ENCODE results near the gene RYR3.

The RYR3 gene

GRCh38 chr15:33844597-33844996 is 533.8 kb downstream of the RYR3 start:
- no peak for DNase-seq (ENCODE audit: extremely low read depth, insufficient read length)
- TF ChIP-seq CTCF (IDR thresholded peaks at IDR 0.05; ENCODE audit: insufficient read depth, low read length, poor library complexity, severe bottlenecking) = no peak
- Histone ChIP-seq H3K4me3 (replicated peaks; ENCODE audit: low read depth, low read length) (no peak overlapping the region), H3K36me3 (ENCODE audit: control insufficient read depth, insufficient read depth, low read length) (no peaks in the 10 kb centered on the region), H3K27me3 (replicated peaks; ENCODE audit: control insufficient read depth, insufficient read depth, low read length) (no peaks in the 10 kb centered on the region)

DNA sequence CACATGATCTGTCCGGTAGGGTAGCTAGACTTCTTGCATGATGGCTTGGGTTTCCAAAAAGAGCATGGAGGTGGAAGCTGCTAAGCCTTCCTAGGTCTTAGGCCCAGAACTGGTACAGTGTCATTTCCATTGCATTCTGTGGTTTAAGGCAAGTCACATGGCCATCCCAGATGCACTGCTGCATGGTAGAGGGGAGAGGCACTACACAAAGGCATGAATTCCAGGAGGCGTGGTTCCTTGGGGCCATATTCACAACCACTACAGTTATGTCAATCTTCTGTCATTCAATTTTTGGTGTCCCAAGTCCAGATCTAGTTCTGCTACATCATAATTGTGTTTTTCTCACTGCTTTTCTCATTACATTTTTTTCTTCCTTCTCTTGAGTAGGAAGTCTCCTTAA is 535.4 kb downstream of the RYR3 start:
- no peaks in the 10 kb centered on the region for H3K27me3 ChIP-seq (replicated peaks; ENCODE audit: control insufficient read depth, insufficient read depth, low read length)
- H3K36me3 ChIP-seq (ENCODE audit: control insufficient read depth, insufficient read depth, low read length) = no peaks in the 10 kb centered on the region
- no peak for TF ChIP-seq CTCF (IDR thresholded peaks at IDR 0.05; ENCODE audit: insufficient read depth, low read length, poor library complexity, severe bottlenecking)
- H3K4me3 ChIP-seq (replicated peaks; ENCODE audit: low read depth, low read length) = no peak overlapping the region
- no peak for DNase-seq (ENCODE audit: extremely low read depth, insufficient read length)

GRCh38 chr15:33846862-33847261 is 536.1 kb downstream of the RYR3 start:
- Histone ChIP-seq H3K36me3 (ENCODE audit: control insufficient read depth, insufficient read depth, low read length) (no peaks in the 10 kb centered on the region), H3K27me3 (replicated peaks; ENCODE audit: control insufficient read depth, insufficient read depth, low read length) (no peaks in the 10 kb centered on the region), H3K4me3 (replicated peaks; ENCODE audit: low read depth, low read length) (no peak overlapping the region)
- TF ChIP-seq CTCF (IDR thresholded peaks at IDR 0.05; ENCODE audit: insufficient read depth, low read length, poor library complexity, severe bottlenecking) = no peak
- no peak for DNase-seq (ENCODE audit: extremely low read depth, insufficient read length)

DNA sequence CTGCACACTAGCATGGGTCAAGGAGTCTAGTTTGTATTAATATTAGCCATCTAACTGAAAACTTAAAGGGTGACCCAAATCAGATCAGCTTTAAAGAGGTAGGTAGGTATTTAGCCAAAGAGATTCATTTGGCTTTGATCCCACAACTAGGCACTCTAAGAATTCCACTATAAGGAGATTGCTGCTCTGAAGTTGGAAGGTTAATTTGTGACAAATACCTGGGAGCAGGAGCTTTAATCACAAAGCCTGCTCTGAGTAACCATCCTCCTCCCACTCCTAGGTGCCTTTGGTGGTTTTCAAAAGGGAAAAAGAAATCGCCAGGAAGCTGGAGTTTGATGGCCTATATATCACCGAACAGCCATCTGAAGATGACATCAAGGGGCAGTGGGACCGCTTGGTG is 537.2 kb downstream of the RYR3 start:
- no peak for DNase-seq (ENCODE audit: extremely low read depth, insufficient read length)
- Histone ChIP-seq H3K36me3 (ENCODE audit: control insufficient read depth, insufficient read depth, low read length) (no peaks in the 10 kb centered on the region), H3K4me3 (replicated peaks; ENCODE audit: low read depth, low read length) (no peak overlapping the region), H3K27me3 (replicated peaks; ENCODE audit: control insufficient read depth, insufficient read depth, low read length) (no peaks in the 10 kb centered on the region)
- TF ChIP-seq CTCF (IDR thresholded peaks at IDR 0.05; ENCODE audit: insufficient read depth, low read length, poor library complexity, severe bottlenecking) = no peak

GRCh38 chr15:33851079-33851478 is 540.3 kb downstream of the RYR3 start:
- TF ChIP-seq CTCF (IDR thresholded peaks at IDR 0.05; ENCODE audit: insufficient read depth, low read length, poor library complexity, severe bottlenecking) = no peak
- DNase-seq (ENCODE audit: extremely low read depth, insufficient read length) = no peak
- H3K4me3 ChIP-seq (replicated peaks; ENCODE audit: low read depth, low read length) = no peak overlapping the region
- no peaks in the 10 kb centered on the region for H3K27me3 ChIP-seq (replicated peaks; ENCODE audit: control insufficient read depth, insufficient read depth, low read length)
- H3K36me3 ChIP-seq (ENCODE audit: control insufficient read depth, insufficient read depth, low read length) = no peaks in the 10 kb centered on the region

DNA sequence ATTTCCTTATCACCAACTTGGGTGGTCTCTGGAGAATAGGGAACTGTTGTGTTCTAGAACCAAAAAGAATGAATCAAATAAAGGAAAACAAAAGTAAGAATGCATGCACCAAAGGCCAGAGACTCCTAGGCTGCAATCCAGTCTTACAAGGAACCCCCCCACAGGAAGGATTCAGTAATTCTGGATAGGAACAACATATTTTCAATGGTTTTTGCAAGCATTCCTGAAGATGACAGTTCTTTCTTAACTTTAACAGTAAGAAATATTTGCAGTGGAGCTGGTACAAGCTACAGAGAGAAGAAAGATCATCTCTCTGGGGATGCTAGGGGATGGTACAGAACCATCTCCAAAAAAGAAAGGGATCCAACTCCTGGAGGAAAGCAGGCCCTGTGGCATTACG is 541.3 kb downstream of the RYR3 start:
- H3K27me3 ChIP-seq (replicated peaks; ENCODE audit: control insufficient read depth, insufficient read depth, low read length) = no peaks in the 10 kb centered on the region

More for the DNA sequence above, 541.3 kb downstream of the RYR3 start:
- DNase-seq (ENCODE audit: extremely low read depth, insufficient read length) = no peak
- H3K4me3 ChIP-seq (replicated peaks; ENCODE audit: low read depth, low read length) = no peak overlapping the region
- no peaks in the 10 kb centered on the region for H3K36me3 ChIP-seq (ENCODE audit: control insufficient read depth, insufficient read depth, low read length)
- no peak for TF ChIP-seq CTCF (IDR thresholded peaks at IDR 0.05; ENCODE audit: insufficient read depth, low read length, poor library complexity, severe bottlenecking)
